ENCODE results near the gene RAE1.
A peak's percentile ranks its signal among the peaks of the same experiment; 100 is the strongest.

RAE1 gene

GRCh38 chr20:57388953-57389694 lies 38.1 kb downstream of the RAE1 start:
- peak; percentile 91 for DNase-seq (ENCODE audit: low spot score)

- no peak for DNase-seq (ENCODE audit: low spot score)
Observed at GRCh38 chr20:57389695-57390603, 38.9 kb downstream of the RAE1 start.

- peak; percentile 98 for DNase-seq (ENCODE audit: low spot score)
Observed at GRCh38 chr20:57390604-57391438, 39.8 kb downstream of the RAE1 start, which contains the start of gene RBM38. RBM38 (plus strand) TSS chr20:57391396; CDS start chr20:57391582, 186 bp downstream.

GRCh38 chr20:57391439-57392301 lies 40.6 kb downstream of the RAE1 start:
- DNase-seq (ENCODE audit: low spot score): peak; percentile 58

- DNase-seq (ENCODE audit: low spot score): no peak
Observed at GRCh38 chr20:57392512-57393271, 41.6 kb downstream of the RAE1 start.

GRCh38 chr20:57393321-57394120 lies 42.5 kb downstream of the RAE1 start:
- no peak for DNase-seq (ENCODE audit: low spot score)

- DNase-seq (ENCODE audit: low spot score): no peak
Observed at GRCh38 chr20:57394121-57395082, 43.3 kb downstream of the RAE1 start.

- peak; percentile 74 for DNase-seq (ENCODE audit: low spot score)
Observed at GRCh38 chr20:57395111-57395966, 44.3 kb downstream of the RAE1 start.

GRCh38 chr20:57396212-57396983 lies 45.3 kb downstream of the RAE1 start:
- DNase-seq (ENCODE audit: low spot score): no peak

- DNase-seq (ENCODE audit: low spot score): no peak
Observed at GRCh38 chr20:57396984-57397692, 46.1 kb downstream of the RAE1 start.

- DNase-seq (ENCODE audit: low spot score): no peak
Observed at GRCh38 chr20:57397693-57398108, 46.6 kb downstream of the RAE1 start.

- DNase-seq (ENCODE audit: low spot score): no peak
Observed at GRCh38 chr20:57398231-57398821, 47.3 kb downstream of the RAE1 start.

GRCh38 chr20:57398901-57399535 lies 48.0 kb downstream of the RAE1 start:
- DNase-seq (ENCODE audit: low spot score): no peak

GRCh38 chr20:57399587-57400155 lies 48.6 kb downstream of the RAE1 start:
- no peak for DNase-seq (ENCODE audit: low spot score)
